ENCODE results near the gene C10orf53.

C10orf53 gene

DNA sequence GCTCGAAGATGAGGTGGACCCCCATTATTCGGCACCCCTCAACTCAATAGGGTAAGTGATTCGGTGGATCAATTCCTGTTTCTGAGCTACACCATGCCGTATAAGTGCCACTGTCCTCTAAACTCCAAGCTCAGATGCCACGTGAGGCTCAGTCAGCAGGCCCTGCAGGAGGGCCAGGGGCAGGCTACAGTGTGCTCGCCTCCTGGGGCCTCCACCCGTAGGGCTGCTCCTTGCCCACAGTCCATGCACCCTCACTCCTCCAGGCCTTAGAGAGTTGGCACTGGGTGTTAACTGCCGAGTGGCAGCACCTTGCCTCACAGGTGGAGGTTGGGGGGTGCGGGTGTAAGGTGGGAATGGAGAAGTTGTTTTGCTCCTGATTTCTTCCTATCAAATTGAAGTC lies 12.1 kb downstream of the C10orf53 start:
- WGBS: 67% methylated on average over 8 of the region's 9 CpGs
- H3K4me2 ChIP-seq (ENCODE audit: low read length, poor library complexity, severe bottlenecking): no peak overlapping the region
- no peak overlapping the region for H3K23ac ChIP-seq (ENCODE audit: low read length in 2 of 2)
- H3K36me3 ChIP-seq (ENCODE audit: control insufficient read depth in 1 of 2, insufficient read depth in 2 of 2, low read depth in 1 of 2, low read length in 2 of 2): no peaks in the 10 kb centered on the region
- H2BK120ac ChIP-seq (ENCODE audit: low read depth, low read length): no peak overlapping the region
- peaks cover 14% of the 10 kb centered on the region for H3K9me3 ChIP-seq (ENCODE audit: control insufficient read depth, low read length)
- H2AK5ac ChIP-seq (ENCODE audit: low read length, severe bottlenecking): no peak overlapping the region
- no peaks in the 10 kb centered on the region for H3K4me1 ChIP-seq (ENCODE audit: control insufficient read depth, insufficient read depth, low read depth, low read length)
- H3K4ac ChIP-seq (ENCODE audit: low read depth in 1 of 2, low read length in 2 of 2): no peak overlapping the region
- H4K91ac ChIP-seq (ENCODE audit: low read length): no peak overlapping the region
- H3K27ac ChIP-seq (ENCODE audit: low read length, poor library complexity, severe bottlenecking): no peak overlapping the region
- no peak overlapping the region for H4K8ac ChIP-seq (ENCODE audit: low read length)
- DNase-seq: no peak
- H3K14ac ChIP-seq (ENCODE audit: low read length in 2 of 2): no peak overlapping the region
- peaks cover 65 to 92% of the 10 kb centered on the region in 2 experiments for H3K27me3 ChIP-seq (ENCODE audit: control insufficient read depth in 1 of 2, insufficient read depth in 1 of 2, low read length in 2 of 2)
- no peak overlapping the region for H2BK15ac ChIP-seq (ENCODE audit: low read depth, poor library complexity, severe bottlenecking)
- H2AFZ ChIP-seq (ENCODE audit: low read depth, low read length): no peak overlapping the region
- H3K18ac ChIP-seq (ENCODE audit: low read depth in 1 of 2, low read length in 2 of 2): no peak overlapping the region
- H2BK5ac ChIP-seq (ENCODE audit: low read depth, low read length, poor library complexity, severe bottlenecking): no peak overlapping the region
- no peaks in the 10 kb centered on the region for H3K79me1 ChIP-seq (replicated peaks; ENCODE audit: low read length, poor library complexity, severe bottlenecking)
- H3K4me3 ChIP-seq (ENCODE audit: insufficient read depth in 1 of 2, low read depth in 1 of 2, low read length in 2 of 2): no peak overlapping the region
- H3K9ac ChIP-seq (ENCODE audit: low read length): no peak overlapping the region
- H2BK12ac ChIP-seq (ENCODE audit: low read length in 2 of 2): no peak overlapping the region

DNA sequence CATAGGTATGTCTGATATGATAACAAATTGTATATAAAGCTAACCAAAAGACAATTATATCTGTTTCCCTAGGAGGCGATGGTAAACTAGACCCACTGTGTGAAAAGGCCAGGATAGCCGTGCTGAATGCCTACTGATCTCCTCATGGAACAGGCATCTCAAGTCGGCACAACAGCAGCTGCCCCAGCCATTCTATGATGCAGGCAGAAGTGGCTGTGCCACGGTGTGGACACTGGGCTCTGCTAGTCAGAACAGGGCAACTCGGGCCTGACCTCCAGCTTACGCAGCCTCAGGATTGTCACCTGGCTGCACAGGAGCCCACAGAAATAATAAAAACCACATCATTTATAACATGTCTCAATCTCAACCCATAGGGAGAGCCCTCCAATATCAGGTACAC lies 15.0 kb downstream of the C10orf53 start:
- whole genome bisulfite sequencing: 65% methylated on average over 6 of the region's 6 CpGs
- Histone ChIP-seq H3K9me3 (ENCODE audit: control insufficient read depth, low read length) (peaks cover 3% of the 10 kb centered on the region), H2BK12ac (ENCODE audit: low read length in 2 of 2) (no peak overlapping the region), H3K23ac (ENCODE audit: low read length in 2 of 2) (no peak overlapping the region), H2AK5ac (ENCODE audit: low read length, severe bottlenecking) (no peak overlapping the region), H3K27me3 (ENCODE audit: control insufficient read depth in 1 of 2, insufficient read depth in 1 of 2, low read length in 2 of 2) (peaks cover 38 to 81% of the 10 kb centered on the region in 2 experiments), H2AFZ (ENCODE audit: low read depth, low read length) (no peak overlapping the region), H3K4me3 (ENCODE audit: insufficient read depth in 1 of 2, low read depth in 1 of 2, low read length in 2 of 2) (no peak overlapping the region), H3K18ac (ENCODE audit: low read depth in 1 of 2, low read length in 2 of 2) (no peak overlapping the region), H2BK5ac (ENCODE audit: low read depth, low read length, poor library complexity, severe bottlenecking) (no peak overlapping the region), H3K4me2 (ENCODE audit: low read length, poor library complexity, severe bottlenecking) (no peak overlapping the region), H3K4ac (ENCODE audit: low read depth in 1 of 2, low read length in 2 of 2) (no peak overlapping the region), H3K4me1 (ENCODE audit: control insufficient read depth, insufficient read depth, low read depth, low read length) (no peaks in the 10 kb centered on the region), H3K36me3 (ENCODE audit: control insufficient read depth in 1 of 2, insufficient read depth in 2 of 2, low read depth in 1 of 2, low read length in 2 of 2) (no peaks in the 10 kb centered on the region), H4K91ac (ENCODE audit: low read length) (no peak overlapping the region), H3K27ac (ENCODE audit: low read length, poor library complexity, severe bottlenecking) (no peak overlapping the region), H3K14ac (ENCODE audit: low read length in 2 of 2) (no peak overlapping the region), H3K79me1 (replicated peaks; ENCODE audit: low read length, poor library complexity, severe bottlenecking) (no peaks in the 10 kb centered on the region), H2BK120ac (ENCODE audit: low read depth, low read length) (no peak overlapping the region), H3K9ac (ENCODE audit: low read length) (no peak overlapping the region), H2BK15ac (ENCODE audit: low read depth, poor library complexity, severe bottlenecking) (no peak overlapping the region), H4K8ac (ENCODE audit: low read length) (no peak overlapping the region)
- no peak for DNase-seq

GRCh38 chr10:49696311-49696710 lies 16.9 kb downstream of the C10orf53 start:
- Histone ChIP-seq H3K4me2 (ENCODE audit: low read length, poor library complexity, severe bottlenecking) (no peak overlapping the region), H3K79me1 (replicated peaks; ENCODE audit: low read length, poor library complexity, severe bottlenecking) (no peaks in the 10 kb centered on the region), H2BK5ac (ENCODE audit: low read depth, low read length, poor library complexity, severe bottlenecking) (no peak overlapping the region), H3K14ac (ENCODE audit: low read length in 2 of 2) (no peak overlapping the region), H3K36me3 (ENCODE audit: control insufficient read depth in 1 of 2, insufficient read depth in 2 of 2, low read depth in 1 of 2, low read length in 2 of 2) (no peaks in the 10 kb centered on the region), H4K91ac (ENCODE audit: low read length) (no peak overlapping the region), H2BK15ac (ENCODE audit: low read depth, poor library complexity, severe bottlenecking) (no peak overlapping the region), H2AFZ (ENCODE audit: low read depth, low read length) (no peak overlapping the region), H2BK120ac (ENCODE audit: low read depth, low read length) (no peak overlapping the region), H3K23ac (ENCODE audit: low read length in 2 of 2) (no peak overlapping the region), H3K9ac (ENCODE audit: low read length) (no peak overlapping the region), H3K4me1 (ENCODE audit: control insufficient read depth, insufficient read depth, low read depth, low read length) (no peaks in the 10 kb centered on the region), H3K9me3 (ENCODE audit: control insufficient read depth, low read length) (peaks cover 3% of the 10 kb centered on the region), H3K27ac (ENCODE audit: low read length, poor library complexity, severe bottlenecking) (no peak overlapping the region), H4K8ac (ENCODE audit: low read length) (no peak overlapping the region), H3K4ac (ENCODE audit: low read depth in 1 of 2, low read length in 2 of 2) (no peak overlapping the region), H3K4me3 (ENCODE audit: insufficient read depth in 1 of 2, low read depth in 1 of 2, low read length in 2 of 2) (no peak overlapping the region), H3K27me3 (ENCODE audit: control insufficient read depth in 1 of 2, insufficient read depth in 1 of 2, low read length in 2 of 2) (peaks cover 20 to 74% of the 10 kb centered on the region in 2 experiments), H3K18ac (ENCODE audit: low read depth in 1 of 2, low read length in 2 of 2) (no peak overlapping the region), H2AK5ac (ENCODE audit: low read length, severe bottlenecking) (no peak overlapping the region), H2BK12ac (ENCODE audit: low read length in 2 of 2) (no peak overlapping the region)
- no peak for DNase-seq
- 84% methylated on average over 7 of the region's 7 CpGs for WGBS

DNA sequence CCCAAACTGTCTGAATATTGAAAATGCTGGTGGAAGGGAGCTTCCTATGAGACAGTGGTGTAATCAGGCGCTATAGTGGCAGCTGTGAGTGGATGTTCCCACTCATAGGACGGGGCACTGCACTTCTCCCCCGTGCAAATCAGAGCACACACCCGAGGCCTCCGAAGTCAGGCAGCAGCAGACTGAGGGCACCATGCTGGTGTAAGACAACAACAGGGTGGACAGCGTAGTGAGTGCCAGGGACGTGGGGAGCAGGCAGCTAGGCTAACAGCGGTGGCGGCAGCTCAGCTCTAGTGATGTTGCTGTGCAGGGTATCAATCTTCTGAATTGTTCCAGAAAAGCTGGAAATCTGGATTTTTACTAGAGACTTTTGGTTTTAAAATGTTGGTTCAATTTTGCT lies 19.2 kb downstream of the C10orf53 start:
- Histone ChIP-seq H2BK5ac (ENCODE audit: low read depth, low read length, poor library complexity, severe bottlenecking) (no peak overlapping the region), H3K4ac (ENCODE audit: low read depth in 1 of 2, low read length in 2 of 2) (no peak overlapping the region), H3K27ac (ENCODE audit: low read length, poor library complexity, severe bottlenecking) (no peak overlapping the region), H3K4me2 (ENCODE audit: low read length, poor library complexity, severe bottlenecking) (no peak overlapping the region), H3K27me3 (ENCODE audit: control insufficient read depth in 1 of 2, insufficient read depth in 1 of 2, low read length in 2 of 2) (peaks cover 5 to 52% of the 10 kb centered on the region in 2 experiments), H3K9me3 (ENCODE audit: control insufficient read depth, low read length) (no peaks in the 10 kb centered on the region), H3K14ac (ENCODE audit: low read length in 2 of 2) (no peak overlapping the region), H2BK15ac (ENCODE audit: low read depth, poor library complexity, severe bottlenecking) (no peak overlapping the region), H4K8ac (ENCODE audit: low read length) (no peak overlapping the region), H2AK5ac (ENCODE audit: low read length, severe bottlenecking) (no peak overlapping the region), H3K9ac (ENCODE audit: low read length) (no peak overlapping the region), H3K79me1 (replicated peaks; ENCODE audit: low read length, poor library complexity, severe bottlenecking) (no peaks in the 10 kb centered on the region), H2BK12ac (ENCODE audit: low read length in 2 of 2) (no peak overlapping the region), H3K36me3 (ENCODE audit: control insufficient read depth in 1 of 2, insufficient read depth in 2 of 2, low read depth in 1 of 2, low read length in 2 of 2) (no peaks in the 10 kb centered on the region), H3K4me1 (ENCODE audit: control insufficient read depth, insufficient read depth, low read depth, low read length) (no peaks in the 10 kb centered on the region), H3K18ac (ENCODE audit: low read depth in 1 of 2, low read length in 2 of 2) (no peak overlapping the region), H3K23ac (ENCODE audit: low read length in 2 of 2) (no peak overlapping the region), H4K91ac (ENCODE audit: low read length) (no peak overlapping the region), H2BK120ac (ENCODE audit: low read depth, low read length) (no peak overlapping the region), H2AFZ (ENCODE audit: low read depth, low read length) (no peak overlapping the region), H3K4me3 (ENCODE audit: insufficient read depth in 1 of 2, low read depth in 1 of 2, low read length in 2 of 2) (no peak overlapping the region)
- no peak for DNase-seq
- 80% methylated on average over 9 of the region's 9 CpGs for whole genome bisulfite sequencing

All from mesenchymal stem cell (in vitro differentiated cells and primary cell).